SK-N-SH treated with all-trans-retinoic acid at 6 μM for 48 hours (cell line): Measurements from ENCODE around the gene NYAP2.
A peak's percentile ranks its signal among the peaks of the same experiment; 100 is the strongest.

ENCODE experiments used
- ATAC-seq: fragments of 200-7000 bp; cut with Tn5 transposase; 3 replicates; pipeline ENCODE4 v1.9.1; 2020; ENCODE audit warnings: mild to moderate bottlenecking, moderate library complexity
- ARNTL ChIP-seq: fragments of 450-650 bp; formaldehyde crosslinking; IDR thresholded peaks from 2 replicates; pipeline ENCODE4 v1.5.0; 2020; ENCODE audit warnings: low read depth, mild to moderate bottlenecking, moderate library complexity, borderline replicate concordance
- BACH2 ChIP-seq: fragments of 250-450 bp; sonication (Bioruptor Pico); IDR thresholded peaks from 2 replicates; pipeline ENCODE4 v1.9.0; 2021; ENCODE audit warnings: mild to moderate bottlenecking, borderline replicate concordance
- CSDC2 ChIP-seq: fragments of 250-450 bp; sonication (Bioruptor Pico); IDR thresholded peaks from 2 replicates; pipeline ENCODE4 v1.5.0; 2020; ENCODE audit warnings: mild to moderate bottlenecking, moderate library complexity
- ESRRG ChIP-seq: fragments of 250-450 bp; sonication (Bioruptor Pico); IDR thresholded peaks from 2 replicates; pipeline ENCODE4 v1.6.1; 2021; ENCODE audit warnings: mild to moderate bottlenecking
- GLIS3 ChIP-seq: fragments of 250-450 bp; sonication (Bioruptor Pico); IDR thresholded peaks from 2 replicates; pipeline ENCODE4 v1.5.0; 2020; ENCODE audit warnings: mild to moderate bottlenecking, moderate library complexity
- ISL1 ChIP-seq: fragments of 250-450 bp; sonication (Bioruptor Pico); IDR thresholded peaks from 2 replicates; pipeline ENCODE4 v2.1.2; 2022; ENCODE audit warnings: mild to moderate bottlenecking, moderate library complexity
- OSR1 ChIP-seq: fragments of 250-450 bp; sonication (Bioruptor Pico); IDR thresholded peaks from 2 replicates; pipeline ENCODE4 v1.8.0; 2022; ENCODE audit warnings: moderate library complexity, mild to moderate bottlenecking, inconsistent platforms
- PPARA ChIP-seq: fragments of 250-450 bp; sonication (Bioruptor Pico); IDR thresholded peaks from 2 replicates; pipeline ENCODE4 v1.5.0; 2020; ENCODE audit warnings: mild to moderate bottlenecking, borderline replicate concordance
- RARB ChIP-seq: fragments of 250-450 bp; sonication (Bioruptor Pico); IDR thresholded peaks from 2 replicates; pipeline ENCODE4 v1.8.0; 2021; ENCODE audit warnings: mild to moderate bottlenecking, moderate library complexity
- SNAI2 ChIP-seq: fragments of 250-450 bp; sonication (Bioruptor Pico); IDR thresholded peaks from 2 replicates; pipeline ENCODE4 v1.5.0; 2020; ENCODE audit warnings: mild to moderate bottlenecking, moderate library complexity
- TCF4 ChIP-seq: fragments of 250-450 bp; sonication (Bioruptor Pico); IDR thresholded peaks from 2 replicates; pipeline ENCODE4 v1.8.0; 2021; ENCODE audit warnings: mild to moderate bottlenecking, moderate library complexity, borderline replicate concordance
- TOX ChIP-seq: fragments of 250-450 bp; sonication (Bioruptor Pico); IDR thresholded peaks from 2 replicates; pipeline ENCODE4 v1.8.0; 2021; ENCODE audit warnings: mild to moderate bottlenecking, moderate library complexity, borderline replicate concordance
- ZC3H10 ChIP-seq: fragments of 250-450 bp; sonication (Bioruptor Pico); IDR thresholded peaks from 2 replicates; pipeline ENCODE4 v1.5.1; 2021; ENCODE audit warnings: mild to moderate bottlenecking, moderate library complexity
- ZFP3 ChIP-seq: fragments of 250-450 bp; sonication (Bioruptor Pico); IDR thresholded peaks from 2 replicates; pipeline ENCODE4 v1.5.0; 2020; ENCODE audit warnings: mild to moderate bottlenecking, moderate library complexity
- ZFP30 ChIP-seq: fragments of 450-650 bp; formaldehyde crosslinking; IDR thresholded peaks from 2 replicates; pipeline ENCODE4 v1.5.0; 2022; ENCODE audit warnings: mild to moderate bottlenecking, moderate library complexity
- ZNF565 ChIP-seq: fragments of 450-650 bp; formaldehyde crosslinking; conservative IDR thresholded peaks from 2 replicates; pipeline ENCODE4 v1.5.0; 2020; ENCODE audit warnings: low read depth, mild to moderate bottlenecking, moderate library complexity
- ZNF70 ChIP-seq: fragments of 450-650 bp; formaldehyde crosslinking; IDR thresholded peaks from 2 replicates; pipeline ENCODE4 v1.5.0; 2020; ENCODE audit warnings: mild to moderate bottlenecking, moderate library complexity
- ZNF8 ChIP-seq: fragments of 450-650 bp; formaldehyde crosslinking; IDR thresholded peaks from 2 replicates; pipeline ENCODE4 v1.5.0; 2020; ENCODE audit warnings: mild to moderate bottlenecking, moderate library complexity
- TF ChIP-seq, protein P1 (sequence below): fragments of 250-450 bp; sonication (Bioruptor Pico); IDR thresholded peaks from 2 replicates; pipeline ENCODE4 v1.8.0; 2021; ENCODE audit warnings: low read depth, mild to moderate bottlenecking, moderate library complexity, borderline replicate concordance
- TF ChIP-seq, protein P2 (sequence below): fragments of 250-450 bp; sonication (Bioruptor Pico); IDR thresholded peaks from 2 replicates; pipeline ENCODE4 v1.5.0; 2020; ENCODE audit warnings: mild to moderate bottlenecking, moderate library complexity
- TF ChIP-seq, protein P3 (sequence below): fragments of 250-450 bp; sonication (Bioruptor Pico); IDR thresholded peaks from 2 replicates; pipeline ENCODE4 v1.8.0; 2020; ENCODE audit warnings: mild to moderate bottlenecking, moderate library complexity, borderline replicate concordance
- TF ChIP-seq, protein P4 (sequence below): fragments of 250-450 bp; sonication (Bioruptor Pico); IDR thresholded peaks from 2 replicates; pipeline ENCODE4 v1.5.1; 2021; ENCODE audit warnings: mild to moderate bottlenecking, moderate library complexity

The NYAP2 gene

DNA sequence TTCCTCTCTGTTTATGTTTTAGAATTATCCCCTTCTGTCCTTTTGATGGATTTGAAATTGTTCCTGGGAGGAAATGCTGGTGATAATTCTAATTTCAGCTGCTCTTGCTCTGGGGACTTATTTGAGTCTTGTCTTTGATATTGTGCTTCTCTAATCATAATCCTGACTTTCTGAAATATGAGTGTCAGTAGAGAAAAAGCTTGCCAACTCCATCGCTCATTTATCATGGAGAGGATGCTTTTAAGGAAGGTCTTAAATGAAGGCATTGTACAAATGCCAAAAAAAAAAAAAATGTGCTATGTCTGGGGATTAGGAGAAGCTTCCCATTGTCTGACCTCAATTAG lies 159.5 kb downstream of the NYAP2 start:
- TF ChIP-seq, protein P1, sequence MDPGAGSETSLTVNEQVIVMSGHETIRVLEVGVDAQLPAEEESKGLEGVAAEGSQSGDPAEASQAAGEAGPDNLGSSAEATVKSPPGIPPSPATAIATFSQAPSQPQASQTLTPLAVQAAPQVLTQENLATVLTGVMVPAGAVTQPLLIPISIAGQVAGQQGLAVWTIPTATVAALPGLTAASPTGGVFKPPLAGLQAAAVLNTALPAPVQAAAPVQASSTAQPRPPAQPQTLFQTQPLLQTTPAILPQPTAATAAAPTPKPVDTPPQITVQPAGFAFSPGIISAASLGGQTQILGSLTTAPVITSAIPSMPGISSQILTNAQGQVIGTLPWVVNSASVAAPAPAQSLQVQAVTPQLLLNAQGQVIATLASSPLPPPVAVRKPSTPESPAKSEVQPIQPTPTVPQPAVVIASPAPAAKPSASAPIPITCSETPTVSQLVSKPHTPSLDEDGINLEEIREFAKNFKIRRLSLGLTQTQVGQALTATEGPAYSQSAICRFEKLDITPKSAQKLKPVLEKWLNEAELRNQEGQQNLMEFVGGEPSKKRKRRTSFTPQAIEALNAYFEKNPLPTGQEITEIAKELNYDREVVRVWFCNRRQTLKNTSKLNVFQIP (CRISPR knock-in tag) = no peak
- TF ChIP-seq ISL1 = peak; percentile 90
- ATAC-seq = no peak

DNA sequence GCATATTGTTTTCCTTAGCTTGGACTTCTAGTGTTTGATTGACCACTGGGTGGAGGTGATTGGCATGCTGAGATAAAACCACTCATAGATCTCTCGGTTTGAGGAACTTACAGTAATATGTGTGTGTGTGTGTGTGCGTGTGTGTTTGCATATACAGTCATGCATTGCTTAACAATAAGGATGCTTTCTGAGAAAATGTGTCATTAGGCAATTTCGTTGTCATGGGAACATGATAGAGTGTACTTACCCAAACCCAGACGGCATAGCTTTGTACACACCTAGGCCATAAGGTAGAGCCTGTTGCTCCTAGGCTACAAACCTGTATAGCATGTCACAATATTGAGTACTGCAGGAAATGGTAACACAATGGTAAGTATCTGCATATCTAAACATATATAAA lies 167.3 kb downstream of the NYAP2 start:
- no peak for ATAC-seq
- TF ChIP-seq OSR1 (CRISPR knock-in tag) (no peak), BACH2 (CRISPR knock-in tag) (no peak), ZFP30 (CRISPR knock-in tag) (no peak), TOX (no peak), ZNF70 (CRISPR knock-in tag) (no peak), GLIS3 (CRISPR knock-in tag) (no peak), ZNF565 (CRISPR knock-in tag) (no peak), TCF4 (CRISPR knock-in tag) (no peak), ZNF8 (CRISPR knock-in tag) (no peak), CSDC2 (CRISPR knock-in tag) (no peak), SNAI2 (CRISPR knock-in tag) (no peak), RARB (CRISPR knock-in tag) (no peak), ARNTL (no peak), ISL1 (no peak)
- TF ChIP-seq, protein P2, sequence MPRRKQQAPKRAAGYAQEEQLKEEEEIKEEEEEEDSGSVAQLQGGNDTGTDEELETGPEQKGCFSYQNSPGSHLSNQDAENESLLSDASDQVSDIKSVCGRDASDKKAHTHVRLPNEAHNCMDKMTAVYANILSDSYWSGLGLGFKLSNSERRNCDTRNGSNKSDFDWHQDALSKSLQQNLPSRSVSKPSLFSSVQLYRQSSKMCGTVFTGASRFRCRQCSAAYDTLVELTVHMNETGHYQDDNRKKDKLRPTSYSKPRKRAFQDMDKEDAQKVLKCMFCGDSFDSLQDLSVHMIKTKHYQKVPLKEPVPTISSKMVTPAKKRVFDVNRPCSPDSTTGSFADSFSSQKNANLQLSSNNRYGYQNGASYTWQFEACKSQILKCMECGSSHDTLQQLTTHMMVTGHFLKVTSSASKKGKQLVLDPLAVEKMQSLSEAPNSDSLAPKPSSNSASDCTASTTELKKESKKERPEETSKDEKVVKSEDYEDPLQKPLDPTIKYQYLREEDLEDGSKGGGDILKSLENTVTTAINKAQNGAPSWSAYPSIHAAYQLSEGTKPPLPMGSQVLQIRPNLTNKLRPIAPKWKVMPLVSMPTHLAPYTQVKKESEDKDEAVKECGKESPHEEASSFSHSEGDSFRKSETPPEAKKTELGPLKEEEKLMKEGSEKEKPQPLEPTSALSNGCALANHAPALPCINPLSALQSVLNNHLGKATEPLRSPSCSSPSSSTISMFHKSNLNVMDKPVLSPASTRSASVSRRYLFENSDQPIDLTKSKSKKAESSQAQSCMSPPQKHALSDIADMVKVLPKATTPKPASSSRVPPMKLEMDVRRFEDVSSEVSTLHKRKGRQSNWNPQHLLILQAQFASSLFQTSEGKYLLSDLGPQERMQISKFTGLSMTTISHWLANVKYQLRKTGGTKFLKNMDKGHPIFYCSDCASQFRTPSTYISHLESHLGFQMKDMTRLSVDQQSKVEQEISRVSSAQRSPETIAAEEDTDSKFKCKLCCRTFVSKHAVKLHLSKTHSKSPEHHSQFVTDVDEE (CRISPR knock-in tag) = no peak
- TF ChIP-seq, protein P1 (CRISPR knock-in tag) = no peak
- TF ChIP-seq, protein P3, sequence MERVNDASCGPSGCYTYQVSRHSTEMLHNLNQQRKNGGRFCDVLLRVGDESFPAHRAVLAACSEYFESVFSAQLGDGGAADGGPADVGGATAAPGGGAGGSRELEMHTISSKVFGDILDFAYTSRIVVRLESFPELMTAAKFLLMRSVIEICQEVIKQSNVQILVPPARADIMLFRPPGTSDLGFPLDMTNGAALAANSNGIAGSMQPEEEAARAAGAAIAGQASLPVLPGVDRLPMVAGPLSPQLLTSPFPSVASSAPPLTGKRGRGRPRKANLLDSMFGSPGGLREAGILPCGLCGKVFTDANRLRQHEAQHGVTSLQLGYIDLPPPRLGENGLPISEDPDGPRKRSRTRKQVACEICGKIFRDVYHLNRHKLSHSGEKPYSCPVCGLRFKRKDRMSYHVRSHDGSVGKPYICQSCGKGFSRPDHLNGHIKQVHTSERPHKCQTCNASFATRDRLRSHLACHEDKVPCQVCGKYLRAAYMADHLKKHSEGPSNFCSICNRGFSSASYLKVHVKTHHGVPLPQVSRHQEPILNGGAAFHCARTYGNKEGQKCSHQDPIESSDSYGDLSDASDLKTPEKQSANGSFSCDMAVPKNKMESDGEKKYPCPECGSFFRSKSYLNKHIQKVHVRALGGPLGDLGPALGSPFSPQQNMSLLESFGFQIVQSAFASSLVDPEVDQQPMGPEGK = no peak
- TF ChIP-seq, protein P4, sequence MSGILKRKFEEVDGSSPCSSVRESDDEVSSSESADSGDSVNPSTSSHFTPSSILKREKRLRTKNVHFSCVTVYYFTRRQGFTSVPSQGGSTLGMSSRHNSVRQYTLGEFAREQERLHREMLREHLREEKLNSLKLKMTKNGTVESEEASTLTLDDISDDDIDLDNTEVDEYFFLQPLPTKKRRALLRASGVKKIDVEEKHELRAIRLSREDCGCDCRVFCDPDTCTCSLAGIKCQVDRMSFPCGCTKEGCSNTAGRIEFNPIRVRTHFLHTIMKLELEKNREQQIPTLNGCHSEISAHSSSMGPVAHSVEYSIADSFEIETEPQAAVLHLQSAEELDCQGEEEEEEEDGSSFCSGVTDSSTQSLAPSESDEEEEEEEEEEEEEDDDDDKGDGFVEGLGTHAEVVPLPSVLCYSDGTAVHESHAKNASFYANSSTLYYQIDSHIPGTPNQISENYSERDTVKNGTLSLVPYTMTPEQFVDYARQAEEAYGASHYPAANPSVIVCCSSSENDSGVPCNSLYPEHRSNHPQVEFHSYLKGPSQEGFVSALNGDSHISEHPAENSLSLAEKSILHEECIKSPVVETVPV = no peak
- TF ChIP-seq, all 23 proteins: peak for 0

DNA sequence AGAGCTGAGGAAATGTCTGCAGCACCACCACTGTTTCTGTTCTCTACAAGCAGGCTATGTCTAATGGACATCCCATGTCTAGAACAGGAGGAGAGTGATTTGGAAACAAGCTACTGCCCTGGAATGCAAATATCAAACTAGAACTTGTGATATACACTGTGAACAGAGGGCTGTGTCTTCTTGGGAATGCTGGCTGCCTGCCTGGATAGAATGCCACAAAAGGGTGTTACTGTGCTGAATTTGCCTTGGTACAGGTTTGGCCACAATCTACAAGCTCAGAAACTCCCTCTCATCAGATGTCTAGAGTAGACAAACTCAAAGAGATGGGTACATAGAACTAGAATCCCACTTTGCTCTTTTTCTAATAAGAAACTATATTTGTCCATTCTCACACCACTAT lies 170.5 kb downstream of the NYAP2 start:
- no peak for ATAC-seq
- no peak for TF ChIP-seq SNAI2 (CRISPR knock-in tag)
- TF ChIP-seq RARB (CRISPR knock-in tag) = no peak
- TF ChIP-seq ZNF8 (CRISPR knock-in tag) = no peak
- no peak for TF ChIP-seq OSR1 (CRISPR knock-in tag)
- no peak for TF ChIP-seq ARNTL
- no peak for TF ChIP-seq TCF4 (CRISPR knock-in tag)
- TF ChIP-seq PPARA (CRISPR knock-in tag) = no peak
- TF ChIP-seq ESRRG (CRISPR knock-in tag) = no peak
- no peak for TF ChIP-seq ZFP30 (CRISPR knock-in tag)
- no peak for TF ChIP-seq BACH2 (CRISPR knock-in tag)
- TF ChIP-seq, protein P1 (CRISPR knock-in tag) = no peak
- no peak for TF ChIP-seq TOX
- TF ChIP-seq ZNF70 (CRISPR knock-in tag) = no peak
- TF ChIP-seq, protein P4 = no peak
- TF ChIP-seq ZFP3 (CRISPR knock-in tag) = no peak
- TF ChIP-seq, protein P3 = no peak
- no peak for TF ChIP-seq ZC3H10 (CRISPR knock-in tag)
- no peak for TF ChIP-seq ISL1
